Small intestine (tissue), 7 donors: Measurements from ENCODE around the gene COL7A1. TPM values are rescaled to one million over a fixed set of nuclear protein-coding genes. Genes with fewer than 3 reads are reported as not detected.

Source experiments
- DNase-seq, 2 donors: peaks; one replicate each; pipeline versions ENCODE4 v3.0.0 to v3.0.0-alpha.2; 2013
- FAIRE-seq: peaks from 2 replicates; lab custom pipeline; 2012; peaks lifted over from hg19 to GRCh38; lab: Jason Lieb, UNC
- H3K27ac ChIP-seq, 3 donors: one replicate each; pipeline ENCODE4 v1.5.1; 2013; ENCODE audit warnings: low read length in 2 of 3, mild to moderate bottlenecking in 2 of 3, control low read depth in 1 of 3, inconsistent platforms in 1 of 3, low read depth in 1 of 3, moderate library complexity in 1 of 3
- H3K27me3 ChIP-seq, 3 donors: one replicate each; pipeline ENCODE4 v1.6.1; 2013; ENCODE audit warnings: low read length in 3 of 3, inconsistent platforms in 1 of 3; ENCODE audit not compliant: control insufficient read depth in 3 of 3, insufficient read depth in 3 of 3
- H3K36me3 ChIP-seq, 3 donors: one replicate each; pipeline ENCODE4 v1.6.1; 2013; ENCODE audit warnings: low read length in 3 of 3, inconsistent platforms in 1 of 3, low read depth in 1 of 3, mild to moderate bottlenecking in 1 of 3, moderate library complexity in 1 of 3; ENCODE audit not compliant: control insufficient read depth in 3 of 3, insufficient read depth in 2 of 3
- H3K4me1 ChIP-seq, 3 donors: one replicate each; pipeline ENCODE4 v1.6.1; 2013; ENCODE audit warnings: low read length in 2 of 3, inconsistent platforms in 1 of 3, low read depth in 1 of 3, mild to moderate bottlenecking in 1 of 3, moderate library complexity in 1 of 3; ENCODE audit not compliant: control insufficient read depth in 3 of 3, insufficient read depth in 2 of 3
- H3K4me3 ChIP-seq, 3 donors: one replicate each; pipeline ENCODE4 v1.5.1; 2013; ENCODE audit warnings: low read length in 3 of 3, control low read depth in 1 of 3, inconsistent platforms in 1 of 3, low read depth in 1 of 3, mild to moderate bottlenecking in 1 of 3, moderate library complexity in 1 of 3
- H3K9me3 ChIP-seq, 2 donors: one replicate each; pipeline ENCODE4 v1.6.1; 2013; ENCODE audit warnings: low read depth in 1 of 2, low read length in 1 of 2; ENCODE audit not compliant: control insufficient read depth in 2 of 2, insufficient read depth in 1 of 2
- WGBS, 3 donors: extraction: QIAGEN DNeasy Blood & Tissue Kit; methylation state at CpG; one replicate each; pipeline ENCODE4 v1.1.7; 2013; 5-methylcytosine and 5-hydroxymethylcytosine counted together
- polyA plus RNA-seq, 4 donors: library from polyadenylated mRNA; stranded (reverse) in 3 of 4; unstranded in 1 of 4; fragments of 200-250 nt in 3 of 4; fragments of 120-200 nt in 1 of 4; gene quantifications; one replicate each; pipeline versions ENCODE4 v1.2.1 to v1.2.3, GENCODE V29; 2013
- donor health status: healthy with polysubstance abuse.
- donor health status: control.
- donor health status: control.
- donor health status: Bipolar disorder and iron deficiency.
- donor health status: healthy.

The COL7A1 gene
- polyA plus RNA-seq, 4 donors, result 8.0 to 120 (median 19.3) TPM

DNA sequence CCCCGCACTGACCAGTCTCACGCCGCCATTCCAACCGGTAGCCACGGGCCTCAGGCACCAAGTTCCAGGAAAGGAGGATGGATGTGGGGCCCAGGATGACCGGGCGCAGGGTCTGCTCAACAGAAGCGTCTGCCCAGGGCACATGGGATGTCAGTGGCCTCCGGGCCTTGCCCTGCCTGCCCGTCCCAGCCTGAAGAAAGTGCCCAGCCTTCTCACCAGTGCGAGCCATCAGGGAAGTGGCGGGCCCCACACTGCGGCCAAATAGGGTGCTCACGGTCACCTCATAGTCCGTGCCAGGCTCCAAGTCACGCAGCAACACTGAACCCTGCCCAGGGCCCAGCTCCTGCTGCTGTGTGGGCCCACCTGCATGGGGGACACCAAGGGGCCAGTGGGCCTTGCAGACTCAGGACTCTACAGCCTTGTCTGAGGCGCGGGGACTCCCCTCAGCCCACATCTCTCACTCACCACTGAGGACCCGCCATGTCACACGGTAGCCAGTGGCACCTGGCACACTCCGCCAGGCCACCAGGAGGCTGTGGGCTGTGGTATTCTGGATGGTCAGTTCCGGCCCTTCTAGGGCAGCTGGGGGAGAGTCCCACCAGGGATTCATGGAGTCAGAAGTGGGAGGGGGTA is 3.1 kb downstream of the COL7A1 start:
- Histone ChIP-seq H3K4me1 (peaks cover 0 to 17% (median 0%) of the 10 kb centered on the region in 3 donors), H3K27me3 (peaks cover 0 to 11% (median 6%) of the 10 kb centered on the region in 3 donors), H3K36me3 (peaks cover 0 to 60% (median 0%) of the 10 kb centered on the region in 3 donors), H3K27ac (no peak overlapping the region), H3K9me3 (no peaks in the 10 kb centered on the region), H3K4me3 (no peak overlapping the region)
- FAIRE-seq (no peak), DNase-seq (no peak)
- WGBS, 3 donors, result 89 to 92% (median 89%) methylated on average over 17 to 22 of the region's 22 CpGs

DNA sequence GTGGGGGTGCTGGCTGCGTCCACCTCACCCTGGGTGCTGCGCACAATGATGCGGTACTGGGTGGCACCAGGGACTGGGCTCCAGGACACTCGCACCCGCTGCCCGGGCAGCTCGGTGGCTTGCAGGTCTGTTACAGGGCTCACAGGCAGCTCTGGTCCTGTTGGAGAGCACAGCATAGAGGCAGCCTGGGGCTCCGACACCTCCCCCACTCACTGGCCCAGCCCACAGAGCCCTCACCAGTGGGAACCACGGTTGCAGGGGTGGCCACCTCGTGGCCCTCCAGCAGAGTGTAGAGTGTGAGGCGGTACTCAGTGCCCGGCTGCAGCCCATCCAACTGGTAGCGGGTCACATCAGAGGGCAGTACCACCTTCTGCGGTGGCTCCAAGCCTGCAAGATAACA is 3.7 kb downstream of the COL7A1 start:
- Histone ChIP-seq H3K36me3 (peaks cover 0 to 60% (median 0%) of the 10 kb centered on the region in 3 donors), H3K4me1 (peaks cover 0 to 17% (median 0%) of the 10 kb centered on the region in 3 donors), H3K9me3 (no peaks in the 10 kb centered on the region), H3K27ac (no peak overlapping the region), H3K27me3 (peaks cover 0 to 11% (median 6%) of the 10 kb centered on the region in 3 donors), H3K4me3 (no peak overlapping the region)
- no peak for FAIRE-seq
- no peak for DNase-seq
- WGBS, 3 donors, result 87 to 91% (median 90%) methylated on average over 14 of the region's 14 CpGs

DNA sequence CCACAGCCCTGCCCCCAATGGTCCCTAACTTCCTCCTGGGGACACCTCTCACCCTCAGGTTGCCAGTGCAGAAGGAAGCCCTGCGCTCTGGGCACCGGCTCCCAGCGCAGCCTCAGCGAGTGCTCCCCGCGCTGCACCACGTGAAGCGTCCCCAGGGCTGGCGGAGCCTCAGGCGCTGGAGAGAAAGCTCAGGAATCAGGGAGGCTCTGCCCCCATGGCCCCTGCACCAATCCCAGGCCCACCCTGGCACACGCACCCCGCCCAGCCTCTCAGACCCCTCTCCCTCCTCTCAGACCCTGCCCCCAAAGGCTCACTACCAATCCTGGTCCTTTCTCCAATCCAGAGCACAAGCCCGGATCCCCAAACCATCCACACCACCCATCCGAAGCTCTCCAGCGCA is 6.9 kb downstream of the COL7A1 start:
- WGBS, 3 donors, result 64 to 73% (median 65%) methylated on average over 14 to 15 of the region's 15 CpGs
- no peak for FAIRE-seq
- DNase-seq, result no peak
- Histone ChIP-seq H3K27me3 (peaks cover 0 to under 1% (median 0%) of the 10 kb centered on the region in 3 donors), H3K4me1 (no peaks in the 10 kb centered on the region), H3K36me3 (peaks cover 0 to 89% (median 0%) of the 10 kb centered on the region in 3 donors), H3K4me3 (no peak overlapping the region), H3K27ac (no peak overlapping the region), H3K9me3 (no peaks in the 10 kb centered on the region)

DNA sequence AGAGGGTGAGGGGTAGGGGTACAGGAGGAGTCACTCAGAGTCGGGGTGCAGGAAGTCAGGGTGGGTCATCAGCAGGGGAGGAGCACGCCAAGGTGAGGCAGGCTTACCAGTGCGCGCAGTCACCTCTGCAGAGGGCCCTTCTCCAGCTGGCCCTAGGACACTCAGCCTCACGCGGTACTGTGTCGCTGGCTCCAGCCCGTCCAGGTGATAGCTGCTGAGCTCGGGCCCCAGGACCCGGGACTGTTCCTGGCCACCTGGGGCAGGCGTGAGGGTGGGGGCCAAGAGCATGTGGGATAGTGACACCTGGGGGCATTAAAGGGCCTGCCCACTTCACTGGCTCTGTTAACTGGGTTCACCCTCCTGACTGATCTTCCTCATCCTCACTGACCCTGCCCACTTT is 7.4 kb downstream of the COL7A1 start:
- FAIRE-seq, result no peak
- 41 to 80% (median 69%) methylated on average over 8 to 11 of the region's 11 CpGs for WGBS, 3 donors
- H3K4me3 ChIP-seq, result no peak overlapping the region

DNA sequence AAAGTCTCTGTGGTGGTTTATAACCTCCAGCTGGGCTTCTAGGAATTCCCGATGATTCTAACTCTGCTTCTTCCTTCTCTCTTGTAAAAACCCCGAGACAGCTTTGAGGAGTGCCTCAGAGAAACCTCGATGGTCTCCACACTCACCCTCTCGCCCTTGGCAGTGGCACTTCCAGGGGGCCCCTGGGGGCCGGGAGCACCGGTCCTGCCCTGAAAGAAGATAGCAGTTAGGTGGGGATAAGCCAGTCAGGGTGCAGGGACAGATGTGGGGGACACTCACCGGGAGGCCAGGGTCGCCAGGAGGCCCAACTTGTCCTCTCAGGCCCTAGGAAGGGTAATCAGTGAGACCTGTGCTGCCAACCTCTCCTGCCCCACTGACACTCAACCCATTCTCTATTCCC is 9.7 kb downstream of the COL7A1 start:
- Histone ChIP-seq H3K27ac (no peak overlapping the region), H3K4me1 (no peaks in the 10 kb centered on the region), H3K27me3 (no peaks in the 10 kb centered on the region), H3K36me3 (peaks cover 0 to 90% (median 0%) of the 10 kb centered on the region in 3 donors), H3K9me3 (no peaks in the 10 kb centered on the region), H3K4me3 (no peak overlapping the region)
- no peak for DNase-seq
- WGBS, 3 donors, result 65 to 85% (median 70%) methylated on average over 8 of the region's 8 CpGs
- no peak for FAIRE-seq

More for the DNA sequence above, 7.4 kb downstream of the COL7A1 start:
- H3K27me3 ChIP-seq, result no peaks in the 10 kb centered on the region
- DNase-seq, result no peak
- no peaks in the 10 kb centered on the region for H3K4me1 ChIP-seq
- peaks cover 0 to 89% (median 0%) of the 10 kb centered on the region in 3 donors for H3K36me3 ChIP-seq
- no peaks in the 10 kb centered on the region for H3K9me3 ChIP-seq
- no peak overlapping the region for H3K27ac ChIP-seq

DNA sequence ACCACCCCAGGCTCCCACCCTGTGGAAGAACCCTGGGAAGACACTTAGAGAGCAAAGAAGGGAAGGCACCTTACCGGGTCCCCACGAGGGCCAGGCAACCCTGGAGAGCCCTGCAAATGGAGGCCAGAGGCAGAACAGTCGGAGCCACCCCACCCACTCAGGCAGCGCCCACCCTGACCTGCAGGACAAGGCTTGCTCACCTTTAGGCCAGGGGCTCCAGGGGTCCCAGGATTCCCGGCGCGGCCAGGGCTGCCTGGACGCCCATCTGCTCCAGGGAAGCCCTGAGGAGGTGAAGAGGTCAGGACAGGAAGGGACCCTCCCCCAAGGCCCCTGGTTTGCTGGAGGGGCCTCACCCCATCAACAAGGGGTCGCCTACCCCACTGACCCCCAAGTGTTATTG is 10.3 kb downstream of the COL7A1 start:
- Histone ChIP-seq H3K9me3 (no peaks in the 10 kb centered on the region), H3K4me1 (no peaks in the 10 kb centered on the region), H3K4me3 (no peak overlapping the region), H3K27me3 (no peaks in the 10 kb centered on the region), H3K36me3 (peaks cover 0 to 88% (median 0%) of the 10 kb centered on the region in 3 donors), H3K27ac (no peak overlapping the region)
- no peak for DNase-seq
- WGBS, 3 donors, result 85 to 87% (median 86%) methylated on average over 7 to 9 of the region's 9 CpGs
- FAIRE-seq, result no peak

DNA sequence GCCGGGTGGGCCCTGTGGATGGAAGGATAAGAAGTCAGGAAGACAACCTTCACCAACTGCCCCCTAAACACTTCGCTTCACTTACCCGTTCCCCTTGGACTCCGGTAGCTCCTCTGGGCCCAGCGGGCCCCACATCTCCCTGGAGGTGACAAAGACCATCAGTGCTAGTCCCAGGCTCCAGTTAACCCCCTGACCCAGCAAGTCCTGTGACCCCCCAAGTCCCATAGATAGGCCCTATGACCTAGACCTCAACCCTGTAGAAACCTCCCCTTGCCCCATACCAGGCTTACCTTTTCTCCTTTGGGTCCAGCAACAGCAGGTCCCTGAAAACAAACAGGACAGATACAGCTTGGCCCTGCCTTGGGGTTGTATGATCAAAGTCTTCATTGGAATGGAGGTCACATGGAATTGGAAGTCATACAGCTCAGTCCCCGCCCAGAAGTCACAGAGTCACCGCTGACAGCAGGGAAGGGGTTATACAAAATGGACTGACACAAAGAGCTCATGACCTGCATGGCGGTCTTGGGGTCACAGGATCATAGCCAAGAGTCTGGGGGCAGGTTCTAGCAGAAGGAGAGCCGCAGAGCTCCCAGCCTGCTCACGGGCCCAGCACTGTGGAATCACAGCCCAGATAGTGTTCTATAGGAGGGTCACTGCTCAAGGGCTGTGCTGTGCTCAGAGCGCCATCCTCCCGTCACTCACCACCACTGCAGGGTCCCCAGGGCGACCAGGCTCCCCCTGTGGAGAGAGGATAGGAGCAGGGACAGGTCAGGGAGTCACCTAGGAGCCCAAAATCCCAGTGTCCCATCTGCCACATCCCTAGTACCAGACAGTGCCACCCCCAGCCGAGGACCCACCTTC is 13.3 kb downstream of the COL7A1 start:
- 75 to 87% (median 80%) methylated on average over 14 of the region's 14 CpGs for WGBS, 3 donors
- FAIRE-seq, result no peak
- no peak overlapping the region for H3K4me3 ChIP-seq
- no peak overlapping the region for H3K27ac ChIP-seq
- peaks cover 0 to 89% (median 0%) of the 10 kb centered on the region in 3 donors for H3K36me3 ChIP-seq
- DNase-seq, result peak in 1 of 2 donors; percentile 38
- H3K9me3 ChIP-seq, result no peaks in the 10 kb centered on the region
- H3K4me1 ChIP-seq, result no peaks in the 10 kb centered on the region
- H3K27me3 ChIP-seq, result no peaks in the 10 kb centered on the region

DNA sequence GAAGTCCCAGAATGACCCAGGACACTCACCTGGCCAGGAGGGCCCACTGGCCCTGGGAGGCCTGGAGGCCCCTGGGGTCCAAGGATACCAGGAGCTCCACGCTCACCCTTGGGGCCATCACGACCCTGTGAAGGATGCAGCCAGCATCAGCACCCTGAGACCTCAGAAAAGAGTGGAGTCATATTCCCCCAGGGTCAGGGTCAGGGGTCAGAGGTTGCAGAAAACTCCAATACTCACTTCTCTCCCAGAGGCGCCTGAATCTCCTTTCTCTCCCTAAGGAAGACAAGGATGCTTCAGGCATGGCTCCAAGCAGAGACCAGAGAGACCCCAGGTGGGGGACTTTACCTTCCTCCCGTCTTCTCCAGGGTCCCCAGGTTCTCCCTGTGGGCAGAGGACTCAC is 18.5 kb downstream of the COL7A1 start:
- Histone ChIP-seq H3K4me3 (no peak overlapping the region), H3K4me1 (peaks cover 0 to 12% (median 0%) of the 10 kb centered on the region in 3 donors), H3K27ac (no peak overlapping the region), H3K9me3 (no peaks in the 10 kb centered on the region), H3K27me3 (no peaks in the 10 kb centered on the region), H3K36me3 (peaks cover 0 to 74% (median 0%) of the 10 kb centered on the region in 3 donors)
- 64 to 76% (median 68%) methylated on average over 4 of the region's 4 CpGs for WGBS, 3 donors
- DNase-seq (no peak), FAIRE-seq (no peak)
